Measurements from ENCODE around the gene GALNT4. TPM values are rescaled to one million over a fixed set of nuclear protein-coding genes. Genes with fewer than 3 reads are reported as not detected.

The GALNT4 gene
- total RNA-seq, 3 donors from 2014 or later = 5.3 to 11.1 (median 7.2) TPM

DNA sequence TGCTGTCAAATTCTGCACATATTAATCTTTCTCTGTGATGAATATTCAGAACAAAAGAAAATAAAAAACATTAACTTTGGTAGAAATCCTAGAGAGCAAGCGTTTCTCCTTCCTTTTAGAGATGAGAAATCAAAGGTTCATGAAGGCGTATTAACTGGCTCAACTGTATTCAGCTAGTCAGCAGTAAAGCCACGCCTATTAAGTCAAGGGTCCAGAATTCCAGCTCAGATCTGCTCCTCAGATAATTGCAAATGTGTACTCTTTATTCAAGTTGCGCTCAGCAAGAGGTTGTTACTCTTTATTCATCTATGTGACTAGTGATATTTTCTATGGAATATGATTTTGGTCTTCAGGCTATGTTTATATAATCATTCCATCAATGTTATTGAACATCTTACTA is 14.3 kb upstream of the GALNT4 start:
- TF ChIP-seq, protein P1, sequence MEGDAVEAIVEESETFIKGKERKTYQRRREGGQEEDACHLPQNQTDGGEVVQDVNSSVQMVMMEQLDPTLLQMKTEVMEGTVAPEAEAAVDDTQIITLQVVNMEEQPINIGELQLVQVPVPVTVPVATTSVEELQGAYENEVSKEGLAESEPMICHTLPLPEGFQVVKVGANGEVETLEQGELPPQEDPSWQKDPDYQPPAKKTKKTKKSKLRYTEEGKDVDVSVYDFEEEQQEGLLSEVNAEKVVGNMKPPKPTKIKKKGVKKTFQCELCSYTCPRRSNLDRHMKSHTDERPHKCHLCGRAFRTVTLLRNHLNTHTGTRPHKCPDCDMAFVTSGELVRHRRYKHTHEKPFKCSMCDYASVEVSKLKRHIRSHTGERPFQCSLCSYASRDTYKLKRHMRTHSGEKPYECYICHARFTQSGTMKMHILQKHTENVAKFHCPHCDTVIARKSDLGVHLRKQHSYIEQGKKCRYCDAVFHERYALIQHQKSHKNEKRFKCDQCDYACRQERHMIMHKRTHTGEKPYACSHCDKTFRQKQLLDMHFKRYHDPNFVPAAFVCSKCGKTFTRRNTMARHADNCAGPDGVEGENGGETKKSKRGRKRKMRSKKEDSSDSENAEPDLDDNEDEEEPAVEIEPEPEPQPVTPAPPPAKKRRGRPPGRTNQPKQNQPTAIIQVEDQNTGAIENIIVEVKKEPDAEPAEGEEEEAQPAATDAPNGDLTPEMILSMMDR (IDR thresholded peaks at IDR 0.05) = no peak
- TF ChIP-seq POLR2AphosphoS5 (IDR thresholded peaks at IDR 0.05) = no peak
- DNase-seq (ENCODE audit: low spot score in 2 of 2) = no peak
- no peaks in the 10 kb centered on the region for H3K4me1 ChIP-seq
- no peak overlapping the region for H3K4me3 ChIP-seq
- intact Hi-C loops (cut with DNase I; ENCODE audit: low total_unique reads) = no loop called here
- no peak overlapping the region for H3K27ac ChIP-seq
- H3K9me3 ChIP-seq = no peaks in the 10 kb centered on the region
- no peaks in the 10 kb centered on the region for H3K36me3 ChIP-seq
- H3K27me3 ChIP-seq = no peaks in the 10 kb centered on the region

DNA sequence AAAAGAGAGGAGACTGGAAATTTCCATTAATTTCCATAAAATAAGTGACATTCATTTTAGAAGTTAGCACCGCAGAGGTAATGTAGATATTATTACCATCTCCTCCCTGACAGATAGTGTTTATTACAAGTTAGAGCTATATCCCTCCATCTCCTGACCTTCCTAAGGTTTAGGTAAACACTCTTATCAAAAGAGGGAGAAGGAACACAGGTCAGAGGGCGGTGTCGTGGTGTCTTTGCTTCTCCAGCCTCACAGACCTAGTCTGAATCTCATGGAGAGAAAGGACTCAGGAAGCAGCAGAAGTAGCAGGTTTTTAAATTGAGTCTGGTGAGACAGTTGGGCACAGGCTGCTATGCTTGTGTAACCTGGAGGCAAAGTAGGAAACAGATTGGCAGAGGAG is 12.8 kb upstream of the GALNT4 start:
- no peaks in the 10 kb centered on the region for H3K36me3 ChIP-seq
- TF ChIP-seq, protein P1 (IDR thresholded peaks at IDR 0.05) = no peak
- TF ChIP-seq POLR2AphosphoS5 (IDR thresholded peaks at IDR 0.05) (no peak), POLR2A (IDR thresholded peaks at IDR 0.05) (no peak)
- H3K27me3 ChIP-seq = no peaks in the 10 kb centered on the region
- no peaks in the 10 kb centered on the region for H3K4me1 ChIP-seq
- intact Hi-C loops (cut with DNase I; ENCODE audit: low total_unique reads) = no loop called here
- H3K27ac ChIP-seq = no peak overlapping the region
- no peak for DNase-seq (ENCODE audit: low spot score in 2 of 2)
- no peak overlapping the region for H3K4me3 ChIP-seq
- no peaks in the 10 kb centered on the region for H3K9me3 ChIP-seq

DNA sequence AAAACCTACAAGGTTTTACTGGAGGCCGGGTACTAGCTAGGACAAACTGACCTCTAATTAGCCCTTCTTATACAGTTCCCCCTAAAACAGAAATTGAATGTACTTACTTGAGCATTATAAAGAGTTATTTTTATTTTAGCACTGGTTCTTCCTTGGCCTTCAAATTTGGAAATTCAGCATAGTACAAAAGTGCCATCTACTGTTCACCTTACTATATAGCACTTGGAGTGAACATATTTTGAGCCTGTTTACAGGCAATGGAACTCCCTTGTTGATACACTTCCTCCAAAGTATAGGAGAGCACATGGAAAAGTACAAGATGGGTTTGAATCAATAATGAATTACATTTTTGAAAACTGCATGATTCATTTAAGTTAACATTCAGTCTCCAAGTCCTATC is 5.1 kb upstream of the GALNT4 start:
- no peaks in the 10 kb centered on the region for H3K4me1 ChIP-seq
- H3K27me3 ChIP-seq = no peaks in the 10 kb centered on the region
- no peak overlapping the region for H3K4me3 ChIP-seq
- no peak for TF ChIP-seq POLR2AphosphoS5 (IDR thresholded peaks at IDR 0.05)
- TF ChIP-seq, protein P1 (IDR thresholded peaks at IDR 0.05) = peak; percentile 18 to 69 (median 68)
- H3K27ac ChIP-seq = no peak overlapping the region
- DNase-seq (ENCODE audit: low spot score in 2 of 2) = no peak
- no peaks in the 10 kb centered on the region for H3K9me3 ChIP-seq
- intact Hi-C loops (cut with DNase I; ENCODE audit: low total_unique reads) = loop anchor here (5.0 to 10.0 kb wide), 2 partner anchors 55 to 512 kb away; no protein-coding TSS in a partner anchor
- no peaks in the 10 kb centered on the region for H3K36me3 ChIP-seq

DNA sequence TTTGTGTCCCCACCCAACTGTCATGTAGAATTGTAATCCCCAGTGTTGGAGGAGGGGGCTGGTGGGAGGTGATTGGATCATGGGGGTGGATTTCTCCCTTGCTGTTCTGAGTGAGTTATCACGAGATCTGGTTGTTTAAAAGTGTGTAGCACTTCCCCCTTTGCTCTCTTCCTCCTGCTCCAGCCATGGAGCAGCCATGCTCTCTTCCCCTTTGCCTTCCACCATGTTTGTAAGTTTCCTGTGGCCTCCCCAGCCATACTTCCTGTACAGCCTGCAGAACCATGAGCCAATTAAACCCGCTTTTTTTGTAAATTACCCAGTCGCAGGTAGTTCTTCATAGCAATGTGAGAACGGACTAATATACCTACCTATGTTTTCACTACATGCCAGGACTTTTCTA is 3.8 kb upstream of the GALNT4 start:
- no peaks in the 10 kb centered on the region for H3K27me3 ChIP-seq
- no peak overlapping the region for H3K27ac ChIP-seq
- H3K9me3 ChIP-seq = no peaks in the 10 kb centered on the region
- no peaks in the 10 kb centered on the region for H3K36me3 ChIP-seq
- intact Hi-C loops (cut with DNase I; ENCODE audit: low total_unique reads) = loop anchor here (5.0 to 10.0 kb wide), 2 partner anchors 54 to 511 kb away; no protein-coding TSS in a partner anchor
- H3K4me3 ChIP-seq = no peak overlapping the region
- no peak for TF ChIP-seq POLR2A (IDR thresholded peaks at IDR 0.05)
- no peak for TF ChIP-seq POLR2AphosphoS5 (IDR thresholded peaks at IDR 0.05)
- no peak for DNase-seq (ENCODE audit: low spot score in 2 of 2)
- H3K4me1 ChIP-seq = peaks cover 0 to 5% of the 10 kb centered on the region in 2 donors

DNA sequence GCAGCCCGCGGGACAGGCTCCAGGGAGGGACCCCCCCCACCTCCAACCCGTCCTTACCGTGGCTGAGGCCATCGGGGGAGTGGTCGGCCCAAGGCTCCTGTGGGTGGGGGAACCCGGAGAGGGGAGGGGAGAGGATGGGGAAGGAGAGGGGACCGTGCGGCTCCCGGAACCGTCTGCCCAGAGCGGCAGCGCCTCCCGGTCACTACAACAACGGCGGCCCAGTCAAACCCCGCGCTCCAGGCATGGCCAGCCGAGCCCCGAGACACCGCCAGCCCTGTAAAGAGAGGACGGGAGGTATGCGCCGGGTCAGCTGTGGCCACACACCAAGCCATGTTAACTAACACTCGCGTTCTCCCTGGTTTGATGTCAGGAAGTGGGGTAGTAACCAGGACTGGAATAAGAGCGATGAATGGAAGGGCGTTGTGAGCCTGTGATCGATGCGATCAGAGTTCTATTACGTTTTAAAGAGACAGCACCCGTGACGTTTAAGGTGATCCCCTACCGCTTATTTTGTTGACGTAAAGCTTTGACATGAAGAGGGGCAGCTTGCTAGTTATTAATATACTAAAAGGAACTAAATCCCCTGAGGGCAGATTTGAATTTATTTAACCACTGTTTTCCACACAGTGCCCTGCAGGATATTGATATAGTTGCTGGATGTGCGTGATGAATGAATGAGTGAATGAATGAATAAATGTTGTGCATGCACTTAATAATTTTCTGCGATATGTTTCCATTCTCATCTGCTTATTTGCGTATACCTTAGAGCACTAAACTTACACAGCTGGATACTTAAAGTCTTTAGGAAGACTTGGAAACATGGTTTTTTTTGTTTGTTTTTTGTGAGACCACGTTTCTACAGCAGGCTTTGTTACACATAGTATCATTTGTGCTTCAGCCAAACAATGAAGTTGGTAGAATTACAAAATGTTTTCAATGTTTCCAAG is 1.5 kb upstream of the GALNT4 start, which contains the start of gene POC1B:
Gene POC1B (minus strand): TSS at position 224 of the 947 bp plus-strand sequence. CDS start 152 bp downstream, at position 72.
- H3K4me3 ChIP-seq = peak within 1 kb of the TSS; percentile 85 to 99 (median 98)
- DNase-seq (ENCODE audit: low spot score in 2 of 2) = peak; percentile 39 to 61
- H3K27me3 ChIP-seq = no peaks in the 10 kb centered on the region
- H3K9me3 ChIP-seq = no peaks in the 10 kb centered on the region
- peaks cover 0 to 10% of the 10 kb centered on the region in 2 donors for H3K4me1 ChIP-seq
- intact Hi-C loops (cut with DNase I; ENCODE audit: low total_unique reads) = loop anchor here (5.0 to 10.0 kb wide), 2 partner anchors 51 to 509 kb away; no protein-coding TSS in a partner anchor
- TF ChIP-seq POLR2A (IDR thresholded peaks at IDR 0.05) (no peak), POLR2AphosphoS5 (IDR thresholded peaks at IDR 0.05) (peak; percentile 41 to 65 (median 55))
- TF ChIP-seq, protein P1 (IDR thresholded peaks at IDR 0.05) = no peak
- H3K36me3 ChIP-seq = no peaks in the 10 kb centered on the region
- peak within 1 kb of the TSS; percentile 93 to 97 for H3K27ac ChIP-seq

Data from breast epithelium (tissue), 4 donors.